ENCODE measurements around the gene ANKZF1. TPM values are rescaled to one million over a fixed set of nuclear protein-coding genes. Genes with fewer than 3 reads are reported as not detected.

Gene ANKZF1
- total RNA-seq, 1 experiment from 2014 or later, result 36.2 TPM

DNA sequence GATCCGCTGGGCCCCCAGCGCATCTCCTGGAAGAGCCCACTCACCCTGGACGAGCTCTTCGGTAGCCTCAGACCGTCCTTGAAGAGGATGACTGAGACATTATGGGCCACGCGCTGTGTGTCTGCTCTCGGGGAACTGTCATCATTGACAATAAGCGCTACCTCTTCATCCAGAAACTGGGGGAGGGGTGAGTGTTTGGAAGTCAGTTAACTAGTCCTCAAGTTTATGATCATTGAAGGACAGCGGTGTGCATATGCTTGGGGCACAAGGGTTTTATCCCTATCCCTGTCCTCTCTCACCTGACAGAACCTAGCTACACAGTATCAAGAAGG is 16.3 kb downstream of the ANKZF1 start:
- Histone ChIP-seq H3K36me3 (ENCODE audit: control insufficient read depth, insufficient read depth, low read length) (no peaks in the 10 kb centered on the region; the same call in 1 of the 2 replicates), H3K9me3 (ENCODE audit: control insufficient read depth, insufficient read depth, low read depth, low read length) (no peaks in the 10 kb centered on the region), H3K27ac (ENCODE audit: low read length) (peak overlapping the region; percentile 81), H3K4me1 (ENCODE audit: control insufficient read depth, insufficient read depth, low read length) (peaks cover 39% of the 10 kb centered on the region), H3K4me3 (ENCODE audit: low read depth in 2 of 2, low read length in 2 of 2) (peak overlapping the region; percentile 84 to 94), H3K27me3 (ENCODE audit: control insufficient read depth, insufficient read depth, low read length) (no peaks in the 10 kb centered on the region)
- DNase-seq (ENCODE audit: low read depth, low spot score) (no peak), ATAC-seq (no peak)
- in situ Hi-C loops (cut with HindIII; ENCODE audit: low pct_unique_long_range_greater_than_20kb, low sequenced_read_pairs) (no loop called here), intact Hi-C loops (cut with micrococcal nuclease; ENCODE audit: unreplicated experiment) (no loop called here)
- CTCF ChIA-PET, result interaction anchor here (1.2 kb wide), 1 partner anchor 16 kb away, joined by 6 read pairs; no protein-coding TSS in a partner anchor
- POLR2A ChIA-PET, result interaction anchor here (0.5 to 1.5 kb wide), 4 partner anchors 16 to 325 kb away, joined by 4 to 11 read pairs (median 6); partner anchors contain the start of genes ANKZF1 and ATG9A
- no TSS peak for BruUV-seq (replicated peaks)
- TF ChIP-seq, protein P1, sequence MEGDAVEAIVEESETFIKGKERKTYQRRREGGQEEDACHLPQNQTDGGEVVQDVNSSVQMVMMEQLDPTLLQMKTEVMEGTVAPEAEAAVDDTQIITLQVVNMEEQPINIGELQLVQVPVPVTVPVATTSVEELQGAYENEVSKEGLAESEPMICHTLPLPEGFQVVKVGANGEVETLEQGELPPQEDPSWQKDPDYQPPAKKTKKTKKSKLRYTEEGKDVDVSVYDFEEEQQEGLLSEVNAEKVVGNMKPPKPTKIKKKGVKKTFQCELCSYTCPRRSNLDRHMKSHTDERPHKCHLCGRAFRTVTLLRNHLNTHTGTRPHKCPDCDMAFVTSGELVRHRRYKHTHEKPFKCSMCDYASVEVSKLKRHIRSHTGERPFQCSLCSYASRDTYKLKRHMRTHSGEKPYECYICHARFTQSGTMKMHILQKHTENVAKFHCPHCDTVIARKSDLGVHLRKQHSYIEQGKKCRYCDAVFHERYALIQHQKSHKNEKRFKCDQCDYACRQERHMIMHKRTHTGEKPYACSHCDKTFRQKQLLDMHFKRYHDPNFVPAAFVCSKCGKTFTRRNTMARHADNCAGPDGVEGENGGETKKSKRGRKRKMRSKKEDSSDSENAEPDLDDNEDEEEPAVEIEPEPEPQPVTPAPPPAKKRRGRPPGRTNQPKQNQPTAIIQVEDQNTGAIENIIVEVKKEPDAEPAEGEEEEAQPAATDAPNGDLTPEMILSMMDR (IDR thresholded peaks at IDR 0.05), result no peak
- TF ChIP-seq SIN3A (IDR thresholded peaks at IDR 0.05; ENCODE audit: borderline replicate concordance, insufficient read depth, low read depth, low read length) (no peak), TCF7L2 (IDR thresholded peaks at IDR 0.05; ENCODE audit: low read depth, low read length) (no peak), POLR2AphosphoS5 (IDR thresholded peaks at IDR 0.05; ENCODE audit: low read depth, low read length) (no peak)
- TF ChIP-seq, protein P2, sequence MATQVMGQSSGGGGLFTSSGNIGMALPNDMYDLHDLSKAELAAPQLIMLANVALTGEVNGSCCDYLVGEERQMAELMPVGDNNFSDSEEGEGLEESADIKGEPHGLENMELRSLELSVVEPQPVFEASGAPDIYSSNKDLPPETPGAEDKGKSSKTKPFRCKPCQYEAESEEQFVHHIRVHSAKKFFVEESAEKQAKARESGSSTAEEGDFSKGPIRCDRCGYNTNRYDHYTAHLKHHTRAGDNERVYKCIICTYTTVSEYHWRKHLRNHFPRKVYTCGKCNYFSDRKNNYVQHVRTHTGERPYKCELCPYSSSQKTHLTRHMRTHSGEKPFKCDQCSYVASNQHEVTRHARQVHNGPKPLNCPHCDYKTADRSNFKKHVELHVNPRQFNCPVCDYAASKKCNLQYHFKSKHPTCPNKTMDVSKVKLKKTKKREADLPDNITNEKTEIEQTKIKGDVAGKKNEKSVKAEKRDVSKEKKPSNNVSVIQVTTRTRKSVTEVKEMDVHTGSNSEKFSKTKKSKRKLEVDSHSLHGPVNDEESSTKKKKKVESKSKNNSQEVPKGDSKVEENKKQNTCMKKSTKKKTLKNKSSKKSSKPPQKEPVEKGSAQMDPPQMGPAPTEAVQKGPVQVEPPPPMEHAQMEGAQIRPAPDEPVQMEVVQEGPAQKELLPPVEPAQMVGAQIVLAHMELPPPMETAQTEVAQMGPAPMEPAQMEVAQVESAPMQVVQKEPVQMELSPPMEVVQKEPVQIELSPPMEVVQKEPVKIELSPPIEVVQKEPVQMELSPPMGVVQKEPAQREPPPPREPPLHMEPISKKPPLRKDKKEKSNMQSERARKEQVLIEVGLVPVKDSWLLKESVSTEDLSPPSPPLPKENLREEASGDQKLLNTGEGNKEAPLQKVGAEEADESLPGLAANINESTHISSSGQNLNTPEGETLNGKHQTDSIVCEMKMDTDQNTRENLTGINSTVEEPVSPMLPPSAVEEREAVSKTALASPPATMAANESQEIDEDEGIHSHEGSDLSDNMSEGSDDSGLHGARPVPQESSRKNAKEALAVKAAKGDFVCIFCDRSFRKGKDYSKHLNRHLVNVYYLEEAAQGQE (IDR thresholded peaks at IDR 0.05; ENCODE audit: insufficient read depth in 1 of 2, low read depth in 2 of 2, low read length in 1 of 2), result no peak

DNA sequence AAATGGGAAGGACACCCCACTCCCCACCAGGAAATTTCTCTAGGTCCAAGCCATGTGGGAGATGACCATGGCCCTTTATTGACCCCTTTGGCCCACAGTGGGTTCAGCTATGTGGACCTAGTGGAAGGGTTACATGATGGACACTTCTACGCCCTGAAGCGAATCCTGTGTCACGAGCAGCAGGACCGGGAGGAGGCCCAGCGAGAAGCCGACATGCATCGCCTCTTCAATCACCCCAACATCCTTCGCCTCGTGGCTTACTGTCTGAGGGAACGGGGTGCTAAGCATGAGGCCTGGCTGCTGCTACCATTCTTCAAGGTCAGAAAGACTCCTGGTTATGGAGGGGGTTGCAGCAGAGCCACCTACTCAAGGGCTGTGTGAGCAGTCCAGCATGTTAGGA is 17.0 kb downstream of the ANKZF1 start:
- ChIA-PET POLR2A (no interaction called here), CTCF (interaction anchor here (1.2 kb wide), 1 partner anchor 16 kb away, joined by 6 read pairs; no protein-coding TSS in a partner anchor)
- Histone ChIP-seq H3K4me3 (ENCODE audit: low read depth in 2 of 2, low read length in 2 of 2) (no peak overlapping the region), H3K27me3 (ENCODE audit: control insufficient read depth, insufficient read depth, low read length) (no peaks in the 10 kb centered on the region), H3K36me3 (ENCODE audit: control insufficient read depth, insufficient read depth, low read length) (no peaks in the 10 kb centered on the region; the same call in 1 of the 2 replicates), H3K27ac (ENCODE audit: low read length) (no peak overlapping the region; the same call in 1 of the 2 replicates), H3K9me3 (ENCODE audit: control insufficient read depth, insufficient read depth, low read depth, low read length) (no peaks in the 10 kb centered on the region), H3K4me1 (ENCODE audit: control insufficient read depth, insufficient read depth, low read length) (peaks cover 39% of the 10 kb centered on the region)
- no peak for DNase-seq (ENCODE audit: low read depth, low spot score)
- intact Hi-C loops (cut with micrococcal nuclease; ENCODE audit: unreplicated experiment) (no loop called here), in situ Hi-C loops (cut with HindIII; ENCODE audit: low pct_unique_long_range_greater_than_20kb, low sequenced_read_pairs) (no loop called here)
- TSS peak; percentile 91 for BruUV-seq (replicated peaks)
- no peak for TF ChIP-seq SIN3A (IDR thresholded peaks at IDR 0.05; ENCODE audit: borderline replicate concordance, insufficient read depth, low read depth, low read length)
- TF ChIP-seq TCF7L2 (IDR thresholded peaks at IDR 0.05; ENCODE audit: low read depth, low read length), result no peak
- TF ChIP-seq, protein P2 (IDR thresholded peaks at IDR 0.05; ENCODE audit: insufficient read depth in 1 of 2, low read depth in 2 of 2, low read length in 1 of 2), result no peak
- TF ChIP-seq, protein P1 (IDR thresholded peaks at IDR 0.05), result no peak
- no peak for TF ChIP-seq POLR2AphosphoS5 (IDR thresholded peaks at IDR 0.05; ENCODE audit: low read depth, low read length)
- no peak for ATAC-seq
